ENCODE results near the gene CITED2. TPM values are rescaled to one million over a fixed set of nuclear protein-coding genes. Genes with fewer than 3 reads are reported as not detected.

CITED2 gene
- total RNA-seq, 1 donor from 2014 or later, result 10.3 TPM

GRCh38 chr6:139373928-139374356, 506 bp downstream of the CITED2 start:
- H3K4me3 ChIP-seq (ENCODE audit: low read depth, low read length), result peak overlapping the region; percentile 62
- no peak for FAIRE-seq
- peak; percentile 69 for DNase-seq (ENCODE audit: low read depth)
- H3K36me3 ChIP-seq (ENCODE audit: control insufficient read depth, insufficient read depth, low read length), result peaks cover 2% of the 10 kb centered on the region
- no peak for TF ChIP-seq CTCF (IDR thresholded peaks at IDR 0.05; ENCODE audit: insufficient read depth, low read length, severe bottlenecking)
- H3K27me3 ChIP-seq (ENCODE audit: control insufficient read depth, insufficient read depth, low read length), result no peaks in the 10 kb centered on the region

- Histone ChIP-seq H3K36me3 (ENCODE audit: control insufficient read depth, insufficient read depth, low read length) (peaks cover 2% of the 10 kb centered on the region), H3K27me3 (ENCODE audit: control insufficient read depth, insufficient read depth, low read length) (no peaks in the 10 kb centered on the region), H3K4me3 (ENCODE audit: low read depth, low read length) (peak overlapping the region; percentile 62)
- DNase-seq (ENCODE audit: low read depth) (peak; percentile 35), FAIRE-seq (no peak)
- TF ChIP-seq CTCF (IDR thresholded peaks at IDR 0.05; ENCODE audit: insufficient read depth, low read length, severe bottlenecking), result peak; percentile 21
Measured at GRCh38 chr6:139373154-139373927, 1.1 kb downstream of the CITED2 start.

- no peak for DNase-seq (ENCODE audit: low read depth)
- no peak for TF ChIP-seq CTCF (IDR thresholded peaks at IDR 0.05; ENCODE audit: insufficient read depth, low read length, severe bottlenecking)
Measured at GRCh38 chr6:139372326-139373153, 1.9 kb downstream of the CITED2 start.

GRCh38 chr6:139371421-139372203, 2.8 kb downstream of the CITED2 start:
- FAIRE-seq (no peak), DNase-seq (ENCODE audit: low read depth) (no peak)
- Histone ChIP-seq H3K4me3 (ENCODE audit: low read depth, low read length) (no peak overlapping the region), H3K27me3 (ENCODE audit: control insufficient read depth, insufficient read depth, low read length) (no peaks in the 10 kb centered on the region), H3K36me3 (ENCODE audit: control insufficient read depth, insufficient read depth, low read length) (peaks cover 2% of the 10 kb centered on the region)
- no peak for TF ChIP-seq CTCF (IDR thresholded peaks at IDR 0.05; ENCODE audit: insufficient read depth, low read length, severe bottlenecking)

More at GRCh38 chr6:139372326-139373153, 1.9 kb downstream of the CITED2 start:
- Histone ChIP-seq H3K27me3 (ENCODE audit: control insufficient read depth, insufficient read depth, low read length) (no peaks in the 10 kb centered on the region), H3K36me3 (ENCODE audit: control insufficient read depth, insufficient read depth, low read length) (peaks cover 2% of the 10 kb centered on the region), H3K4me3 (ENCODE audit: low read depth, low read length) (peak overlapping the region; percentile 62)
- FAIRE-seq, result no peak

- FAIRE-seq (no peak), DNase-seq (ENCODE audit: low read depth) (no peak)
- H3K27me3 ChIP-seq (ENCODE audit: control insufficient read depth, insufficient read depth, low read length), result no peaks in the 10 kb centered on the region
- H3K4me3 ChIP-seq (ENCODE audit: low read depth, low read length), result no peak overlapping the region
- peaks cover 2% of the 10 kb centered on the region for H3K36me3 ChIP-seq (ENCODE audit: control insufficient read depth, insufficient read depth, low read length)
- no peak for TF ChIP-seq CTCF (IDR thresholded peaks at IDR 0.05; ENCODE audit: insufficient read depth, low read length, severe bottlenecking)
Measured at GRCh38 chr6:139370999-139371345, 3.5 kb downstream of the CITED2 start.

All from bronchial epithelial cell (primary cell).